GM12874 (cell line): Measurements from ENCODE around the gene UCK2.

Experiments used
- CTCF ChIP-seq: IDR thresholded peaks from 2 replicates; pipeline ENCODE4 v1.5.1; 2011; ENCODE audit warnings: low read depth, mild to moderate bottlenecking, control low read depth, low read length, moderate library complexity; ENCODE audit not compliant: insufficient read depth

The UCK2 gene

GRCh38 chr1:165925498-165926079 is 98.2 kb downstream of the UCK2 start:
- TF ChIP-seq CTCF, result no peak

GRCh38 chr1:165927169-165927568 is 99.8 kb downstream of the UCK2 start:
- TF ChIP-seq CTCF, result no peak

- peak; percentile 70 for TF ChIP-seq CTCF
Measured at GRCh38 chr1:165928075-165928731, 100.8 kb downstream of the UCK2 start.

GRCh38 chr1:165930961-165931360 is 103.5 kb downstream of the UCK2 start:
- TF ChIP-seq CTCF, result no peak

GRCh38 chr1:165933446-165934170 is 106.2 kb downstream of the UCK2 start:
- TF ChIP-seq CTCF, result no peak

GRCh38 chr1:165936542-165936941 is 109.1 kb downstream of the UCK2 start:
- no peak for TF ChIP-seq CTCF

GRCh38 chr1:165937829-165938228 is 110.4 kb downstream of the UCK2 start:
- TF ChIP-seq CTCF, result no peak
